Liver (tissue), 3 donors: ENCODE results near the gene SGMS1.

Experiments
- GABPA ChIP-seq, 2 donors: IDR thresholded peaks in 1 of 2; conservative IDR thresholded peaks in 1 of 2; 2 replicates each; pipeline ENCODE4 v1.6.1; 2016; ENCODE audit warnings: antibody characterized with exemption in 2 of 2, mild to moderate bottlenecking in 1 of 2, moderate library complexity in 1 of 2
- JUND ChIP-seq, 2 donors: IDR thresholded peaks; 2 replicates each; pipeline ENCODE4 v1.6.1; 2016; ENCODE audit warnings: antibody characterized with exemption in 2 of 2
- SP1 ChIP-seq: IDR thresholded peaks from 2 replicates; pipeline ENCODE4 v1.6.1; 2018; ENCODE audit warnings: antibody characterized with exemption, mild to moderate bottlenecking
- TAF1 ChIP-seq: conservative IDR thresholded peaks from 2 replicates; pipeline ENCODE4 v1.6.1; 2016; ENCODE audit warnings: antibody characterized with exemption, mild to moderate bottlenecking
- TF ChIP-seq, protein P1 (sequence below): fragments of 150-350 bp; IDR thresholded peaks from 2 replicates; pipeline ENCODE4 v1.5.1; 2017; ENCODE audit warnings: improper control_type of control experiment, low read depth, low read length; ENCODE audit not compliant: missing input control
- TF ChIP-seq, protein P2 (sequence below): IDR thresholded peaks from 2 replicates; pipeline ENCODE4 v1.6.1; 2016; ENCODE audit warnings: antibody characterized with exemption
- TF ChIP-seq, protein P3 (sequence below): IDR thresholded peaks from 2 replicates; pipeline ENCODE4 v1.6.1; 2016; ENCODE audit warnings: antibody characterized with exemption, mild to moderate bottlenecking
- donor health status: healthy.
- donor health status: healthy.

DNA sequence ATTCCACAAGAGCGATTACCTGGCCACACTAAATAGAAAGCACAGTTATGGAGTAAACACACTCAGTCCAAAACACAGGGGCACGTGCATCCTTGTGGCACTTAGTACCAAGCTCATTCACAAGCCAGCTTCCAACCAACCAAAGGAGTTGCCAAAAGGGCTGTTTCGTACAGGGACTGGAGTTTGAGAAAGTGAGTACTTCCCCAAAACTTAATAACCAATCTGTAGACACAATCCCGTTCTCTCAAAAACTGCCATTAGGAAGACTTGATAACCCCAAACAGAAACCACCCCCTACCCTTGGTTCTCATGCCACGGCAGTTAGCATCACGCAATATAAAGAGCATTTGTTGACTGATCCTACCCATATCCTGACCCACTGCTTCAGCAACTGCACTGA, 206.3 kb downstream of the SGMS1 start:
- TF ChIP-seq, protein P1, sequence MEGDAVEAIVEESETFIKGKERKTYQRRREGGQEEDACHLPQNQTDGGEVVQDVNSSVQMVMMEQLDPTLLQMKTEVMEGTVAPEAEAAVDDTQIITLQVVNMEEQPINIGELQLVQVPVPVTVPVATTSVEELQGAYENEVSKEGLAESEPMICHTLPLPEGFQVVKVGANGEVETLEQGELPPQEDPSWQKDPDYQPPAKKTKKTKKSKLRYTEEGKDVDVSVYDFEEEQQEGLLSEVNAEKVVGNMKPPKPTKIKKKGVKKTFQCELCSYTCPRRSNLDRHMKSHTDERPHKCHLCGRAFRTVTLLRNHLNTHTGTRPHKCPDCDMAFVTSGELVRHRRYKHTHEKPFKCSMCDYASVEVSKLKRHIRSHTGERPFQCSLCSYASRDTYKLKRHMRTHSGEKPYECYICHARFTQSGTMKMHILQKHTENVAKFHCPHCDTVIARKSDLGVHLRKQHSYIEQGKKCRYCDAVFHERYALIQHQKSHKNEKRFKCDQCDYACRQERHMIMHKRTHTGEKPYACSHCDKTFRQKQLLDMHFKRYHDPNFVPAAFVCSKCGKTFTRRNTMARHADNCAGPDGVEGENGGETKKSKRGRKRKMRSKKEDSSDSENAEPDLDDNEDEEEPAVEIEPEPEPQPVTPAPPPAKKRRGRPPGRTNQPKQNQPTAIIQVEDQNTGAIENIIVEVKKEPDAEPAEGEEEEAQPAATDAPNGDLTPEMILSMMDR: no peak
- no peak for TF ChIP-seq JUND (IDR thresholded peaks at IDR 0.05)
- TF ChIP-seq, protein P2, sequence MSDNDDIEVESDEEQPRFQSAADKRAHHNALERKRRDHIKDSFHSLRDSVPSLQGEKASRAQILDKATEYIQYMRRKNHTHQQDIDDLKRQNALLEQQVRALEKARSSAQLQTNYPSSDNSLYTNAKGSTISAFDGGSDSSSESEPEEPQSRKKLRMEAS: no peak
- TF ChIP-seq SP1: no peak
- TF ChIP-seq GABPA (IDR thresholded peaks at IDR 0.05 in 1 of 2, conservative IDR thresholded peaks at IDR 0.05 in 1 of 2): no peak
- TF ChIP-seq, protein P3, sequence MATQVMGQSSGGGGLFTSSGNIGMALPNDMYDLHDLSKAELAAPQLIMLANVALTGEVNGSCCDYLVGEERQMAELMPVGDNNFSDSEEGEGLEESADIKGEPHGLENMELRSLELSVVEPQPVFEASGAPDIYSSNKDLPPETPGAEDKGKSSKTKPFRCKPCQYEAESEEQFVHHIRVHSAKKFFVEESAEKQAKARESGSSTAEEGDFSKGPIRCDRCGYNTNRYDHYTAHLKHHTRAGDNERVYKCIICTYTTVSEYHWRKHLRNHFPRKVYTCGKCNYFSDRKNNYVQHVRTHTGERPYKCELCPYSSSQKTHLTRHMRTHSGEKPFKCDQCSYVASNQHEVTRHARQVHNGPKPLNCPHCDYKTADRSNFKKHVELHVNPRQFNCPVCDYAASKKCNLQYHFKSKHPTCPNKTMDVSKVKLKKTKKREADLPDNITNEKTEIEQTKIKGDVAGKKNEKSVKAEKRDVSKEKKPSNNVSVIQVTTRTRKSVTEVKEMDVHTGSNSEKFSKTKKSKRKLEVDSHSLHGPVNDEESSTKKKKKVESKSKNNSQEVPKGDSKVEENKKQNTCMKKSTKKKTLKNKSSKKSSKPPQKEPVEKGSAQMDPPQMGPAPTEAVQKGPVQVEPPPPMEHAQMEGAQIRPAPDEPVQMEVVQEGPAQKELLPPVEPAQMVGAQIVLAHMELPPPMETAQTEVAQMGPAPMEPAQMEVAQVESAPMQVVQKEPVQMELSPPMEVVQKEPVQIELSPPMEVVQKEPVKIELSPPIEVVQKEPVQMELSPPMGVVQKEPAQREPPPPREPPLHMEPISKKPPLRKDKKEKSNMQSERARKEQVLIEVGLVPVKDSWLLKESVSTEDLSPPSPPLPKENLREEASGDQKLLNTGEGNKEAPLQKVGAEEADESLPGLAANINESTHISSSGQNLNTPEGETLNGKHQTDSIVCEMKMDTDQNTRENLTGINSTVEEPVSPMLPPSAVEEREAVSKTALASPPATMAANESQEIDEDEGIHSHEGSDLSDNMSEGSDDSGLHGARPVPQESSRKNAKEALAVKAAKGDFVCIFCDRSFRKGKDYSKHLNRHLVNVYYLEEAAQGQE: no peak
- no peak for TF ChIP-seq TAF1
